IPS-NIHi7 (cell line): ENCODE results near the gene MRAS.

Experiments used
- DNase-seq: peaks from one replicate; pipeline ENCODE4 v3.0.0; 2012; ENCODE audit warnings: mixed read lengths; ENCODE audit errors: extremely low spot score

Gene MRAS

DNA sequence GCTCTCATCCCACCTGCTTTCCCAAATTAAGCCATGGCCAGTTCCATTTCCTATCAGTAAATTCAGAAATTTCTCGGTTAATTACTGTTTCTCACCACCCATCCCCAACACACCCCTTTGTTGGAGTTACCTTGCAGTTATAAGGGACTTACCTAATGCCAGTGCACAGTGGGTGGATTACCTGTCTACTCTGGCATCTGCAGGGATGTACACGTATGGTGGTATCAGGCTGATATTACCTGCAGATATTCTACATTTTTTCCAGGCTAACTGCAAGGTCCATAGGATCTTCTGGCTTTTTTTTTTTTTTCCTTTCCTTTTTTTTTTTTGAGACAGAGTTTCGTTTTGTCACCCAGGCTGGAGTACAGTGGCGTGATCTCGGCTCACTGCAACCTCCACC is 7.9 kb upstream of the MRAS start:
- no peak for DNase-seq

- DNase-seq: no peak
Measured at GRCh38 chr3:138344754-138345153, 3.6 kb upstream of the MRAS start.

- DNase-seq: peak; percentile 46
Measured at GRCh38 chr3:138348754-138349739, 668 bp downstream of the MRAS start.

DNA sequence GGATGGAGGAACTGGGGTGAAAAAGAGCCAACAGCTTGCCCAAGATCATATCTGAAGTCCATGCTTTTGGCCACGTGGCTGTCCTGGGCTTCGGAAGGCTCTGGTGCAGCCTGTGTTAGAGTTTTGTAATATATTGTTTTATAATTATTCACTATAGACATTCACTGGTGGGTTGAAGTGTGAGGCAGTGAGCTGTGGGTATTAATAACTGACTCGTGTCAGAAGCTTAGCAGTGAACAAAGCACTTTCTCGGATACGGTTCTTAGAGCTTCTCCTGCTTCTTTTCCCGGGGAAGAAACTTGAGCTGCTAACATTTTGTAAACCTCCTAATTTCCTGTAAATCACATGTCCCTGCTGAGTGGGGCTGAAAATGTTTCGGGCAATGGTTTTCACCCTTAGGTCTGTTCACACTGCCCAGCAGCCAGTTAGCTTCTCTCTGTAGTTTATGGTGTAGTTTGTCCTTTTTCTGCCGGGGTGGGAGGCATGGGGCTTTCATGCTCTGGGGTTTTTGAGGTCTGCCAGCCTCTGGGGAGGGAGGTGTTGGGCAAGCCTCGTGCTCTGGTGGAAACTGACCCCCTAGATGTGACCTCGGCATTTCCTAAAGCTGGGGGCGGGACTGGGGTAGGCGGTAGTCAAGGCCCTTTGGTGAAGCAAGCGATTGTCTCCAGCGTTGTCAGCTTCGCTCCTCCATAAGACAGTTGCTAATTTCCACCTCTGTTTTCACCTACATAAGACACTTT is 1.7 kb downstream of the MRAS start:
- DNase-seq: no peak

- no peak for DNase-seq
Measured at GRCh38 chr3:138351151-138351550, 2.8 kb downstream of the MRAS start.

- no peak for DNase-seq
Measured at GRCh38 chr3:138351916-138352550, 3.7 kb downstream of the MRAS start.

DNA sequence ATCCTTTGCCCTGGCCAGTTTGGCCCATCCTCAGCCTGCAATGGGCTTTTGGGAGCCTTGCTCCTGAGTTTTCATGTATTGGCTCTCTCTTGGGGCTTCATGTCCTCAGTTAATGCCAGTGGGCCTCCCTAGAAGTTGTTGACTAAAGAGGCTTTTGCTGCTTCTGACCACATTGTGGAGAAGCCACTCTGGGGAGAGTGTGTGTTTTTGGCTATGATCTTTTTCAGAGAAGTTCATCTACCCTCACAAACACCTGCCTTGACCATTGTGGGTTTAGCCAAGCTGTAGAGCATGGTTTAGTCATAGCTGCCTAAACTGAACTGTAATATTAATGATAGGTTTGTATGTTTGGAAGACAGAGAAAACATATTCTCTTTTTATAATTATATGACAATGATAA is 6.0 kb downstream of the MRAS start:
- no peak for DNase-seq

GRCh38 chr3:138355071-138355470 is 6.7 kb downstream of the MRAS start:
- DNase-seq: no peak

DNA sequence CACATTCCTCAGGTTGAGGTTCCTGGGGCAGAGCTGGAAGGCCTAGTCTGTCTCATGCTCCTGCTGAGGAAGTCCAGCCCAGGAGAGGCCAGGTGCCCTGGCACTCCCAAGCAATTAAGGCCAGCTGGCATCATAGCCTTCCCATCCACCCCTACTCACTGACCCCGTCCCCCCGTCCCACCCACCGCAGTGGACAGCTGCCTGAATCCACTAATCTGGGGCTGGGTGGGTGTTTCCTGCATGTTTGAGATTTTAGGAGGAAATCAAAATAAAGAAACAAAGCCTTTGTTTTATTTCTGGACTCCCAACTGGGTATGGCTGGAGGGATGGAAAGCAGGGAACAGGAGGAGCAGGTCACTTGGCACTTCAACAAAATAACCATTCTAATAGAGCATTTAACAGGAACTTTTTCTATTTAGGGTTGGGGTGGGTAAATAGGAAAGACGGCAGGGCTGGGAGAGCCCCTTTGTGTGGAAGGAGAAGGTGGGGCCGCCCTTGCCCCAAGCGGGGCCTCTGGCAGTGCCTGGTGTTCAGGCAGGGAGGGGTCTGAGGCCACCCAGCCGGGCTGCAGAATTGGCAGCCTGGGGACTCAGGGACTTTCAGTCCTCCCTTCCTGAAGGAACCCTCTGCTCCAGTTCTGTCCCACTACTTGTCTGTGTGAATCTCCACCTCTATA is 8.5 kb downstream of the MRAS start:
- DNase-seq: no peak

GRCh38 chr3:138359148-138359918 is 11.0 kb downstream of the MRAS start:
- no peak for DNase-seq

- DNase-seq: no peak
Measured at GRCh38 chr3:138359919-138360868, 11.8 kb downstream of the MRAS start.

GRCh38 chr3:138360869-138361525 is 12.6 kb downstream of the MRAS start:
- DNase-seq: no peak

DNA sequence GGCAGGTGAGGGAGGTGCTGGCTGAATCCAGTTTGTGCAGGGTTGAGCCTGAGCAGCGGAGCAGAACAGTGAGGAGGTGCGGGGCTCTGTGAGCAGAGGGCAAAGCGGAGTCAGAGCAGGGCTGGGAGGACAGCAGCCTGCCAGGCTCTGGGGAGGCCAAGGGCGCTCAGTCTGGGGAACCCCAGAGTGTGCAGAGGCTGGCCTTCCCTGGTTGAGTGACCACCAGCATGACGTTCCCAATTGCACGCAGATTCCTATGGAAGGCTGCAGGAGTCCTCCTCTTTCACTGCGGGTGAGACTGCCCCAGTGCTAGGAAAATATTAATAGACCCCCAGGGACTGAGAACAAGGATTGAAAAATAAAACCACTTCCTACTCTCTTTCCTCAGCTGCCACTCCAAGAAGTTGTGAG is 13.2 kb downstream of the MRAS start:
- DNase-seq: no peak

GRCh38 chr3:138362538-138362937 is 14.2 kb downstream of the MRAS start:
- DNase-seq: no peak

- no peak for DNase-seq
Measured at GRCh38 chr3:138363322-138363721, 14.9 kb downstream of the MRAS start.

DNA sequence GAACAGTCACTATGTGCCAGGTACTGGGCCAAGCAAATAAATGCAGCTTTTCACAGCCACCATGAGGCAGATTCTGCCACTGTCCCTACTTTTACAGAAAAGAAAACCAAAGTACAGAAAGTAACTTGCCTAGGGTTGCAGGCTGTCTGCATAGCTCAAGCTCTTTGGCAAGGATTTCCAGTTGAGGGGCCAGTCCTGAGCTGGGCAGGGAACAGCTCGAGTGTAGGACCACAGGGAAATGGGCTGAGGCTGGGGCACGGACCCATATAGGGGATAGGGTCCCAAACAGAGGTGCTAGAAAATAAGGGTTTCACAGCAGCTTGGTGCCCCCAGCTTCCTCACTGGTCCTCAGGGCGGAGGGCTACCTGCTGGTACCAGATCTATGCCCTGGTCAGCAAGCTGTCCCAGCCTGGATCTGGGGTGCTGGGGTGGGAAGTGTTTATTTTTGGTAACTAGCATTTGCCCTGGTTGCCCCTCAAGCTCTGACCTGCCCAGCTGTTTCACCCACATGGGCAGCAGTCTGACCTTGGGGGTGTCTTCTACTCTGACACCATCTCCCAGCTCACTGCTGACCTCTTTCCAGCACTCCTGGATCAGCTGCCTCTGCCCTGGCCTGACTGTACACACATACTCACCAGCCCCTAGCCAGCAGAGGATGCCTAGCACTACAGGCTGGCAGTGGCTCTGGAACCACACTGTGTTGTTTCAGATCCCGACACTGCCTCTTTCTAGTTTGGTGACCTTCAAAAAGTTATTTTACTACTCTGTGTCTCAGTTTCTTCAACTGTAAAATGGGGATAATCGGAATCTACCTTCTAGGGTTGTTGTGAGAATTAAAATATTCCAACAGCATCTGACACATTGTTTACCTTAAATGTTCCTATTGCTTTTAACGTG is 16.2 kb downstream of the MRAS start:
- DNase-seq: no peak

DNA sequence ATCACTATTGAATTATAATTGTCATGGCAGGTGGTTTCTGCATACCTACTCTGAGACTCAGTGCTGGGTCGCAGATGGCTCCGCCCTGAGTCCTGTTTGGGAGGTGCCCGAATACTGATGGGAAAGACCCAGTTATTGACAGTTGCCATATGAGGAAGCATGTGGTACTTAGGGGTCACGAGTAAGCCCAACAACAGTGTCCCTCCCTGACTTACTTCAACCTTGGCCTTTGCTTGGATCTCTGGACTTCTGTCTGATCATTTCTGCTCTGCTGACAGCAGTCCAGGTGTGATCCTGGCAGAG is 16.8 kb downstream of the MRAS start:
- DNase-seq: no peak

GRCh38 chr3:138366006-138366759 is 17.8 kb downstream of the MRAS start:
- no peak for DNase-seq
